Stomach smooth muscle (tissue), 2 donors: ENCODE results near the gene RASL12.
"Not testable (repeated sequence)": the region's sequence is repeated elsewhere in the genome, so short reads cannot be mapped to it uniquely, and the experiment has no call there.

Source experiments
- H3K27ac ChIP-seq: one replicate; pipeline ENCODE4 v1.7.0; 2013; ENCODE audit warnings: mild to moderate bottlenecking, low read length, inconsistent platforms
- H3K27me3 ChIP-seq, 2 donors: one replicate each; pipeline ENCODE4 v1.7.0; 2013; ENCODE audit warnings: low read length in 2 of 2; ENCODE audit not compliant: insufficient read depth in 2 of 2, control insufficient read depth in 1 of 2
- H3K36me3 ChIP-seq, 2 donors: one replicate each; pipeline ENCODE4 v1.7.0; 2013; ENCODE audit warnings: low read length in 2 of 2; ENCODE audit not compliant: control insufficient read depth in 2 of 2, insufficient read depth in 2 of 2
- H3K4me1 ChIP-seq: one replicate; pipeline ENCODE4 v1.7.0; 2013; ENCODE audit warnings: low read length; ENCODE audit not compliant: control insufficient read depth, insufficient read depth
- H3K4me3 ChIP-seq, 2 donors: one replicate each; pipeline ENCODE4 v1.7.0; 2013; ENCODE audit warnings: low read length in 2 of 2
- H3K9ac ChIP-seq, 2 donors: one replicate each; pipeline ENCODE4 v1.7.0; 2013; ENCODE audit warnings: low read length in 2 of 2, mild to moderate bottlenecking in 1 of 2
- H3K9me3 ChIP-seq, 2 donors: one replicate each; pipeline ENCODE4 v1.7.0; 2013; ENCODE audit warnings: low read length in 2 of 2; ENCODE audit not compliant: control insufficient read depth in 2 of 2
- donor health status: healthy.
- donor health status: Pancreatic carcinoma.

Gene RASL12

DNA sequence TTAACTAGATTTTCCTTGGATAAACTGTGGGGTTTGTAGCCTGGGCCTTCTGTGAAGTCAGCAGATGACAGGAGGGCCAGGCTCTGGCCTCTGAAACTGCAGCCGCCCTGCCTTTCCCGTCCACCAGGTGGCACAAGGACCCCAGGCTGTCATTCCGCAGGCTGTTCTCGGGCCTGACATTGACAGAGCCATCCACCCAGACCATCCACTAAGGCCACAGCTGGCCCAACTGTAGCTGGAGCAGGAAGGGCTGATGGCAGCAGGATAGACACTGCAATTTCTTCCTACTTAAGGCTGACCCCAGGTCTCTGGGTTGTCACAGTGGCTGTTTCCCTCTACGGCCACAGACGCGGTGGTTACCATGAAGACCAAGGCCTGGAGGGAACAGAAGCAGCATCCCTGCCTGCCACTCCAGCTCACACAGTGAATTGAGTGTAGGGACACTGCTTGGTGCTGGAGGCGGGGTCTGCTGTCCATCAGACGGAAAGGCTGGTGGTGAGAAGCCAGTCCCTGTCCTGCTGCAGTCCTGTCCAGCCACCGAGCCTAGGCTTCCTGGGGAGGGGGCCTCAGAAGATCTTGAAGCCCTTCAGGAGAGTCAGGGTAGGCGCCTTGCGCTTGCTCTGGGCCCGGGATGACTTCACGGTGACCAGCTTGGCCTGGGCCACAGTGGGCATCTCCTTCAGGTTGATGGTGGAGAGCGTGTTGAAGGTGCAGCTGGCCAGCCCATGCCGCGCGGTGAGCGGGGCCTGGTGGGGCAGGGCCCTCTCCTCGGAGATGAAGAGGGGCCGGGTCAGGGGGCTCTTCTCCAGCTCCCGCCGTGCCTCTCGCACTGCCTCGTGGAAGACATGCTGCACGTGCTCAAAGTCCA, 13.2 kb downstream of the RASL12 start:
- H3K4me3 ChIP-seq, result no peak overlapping the region
- peak overlapping the region in 1 of 2 donors; percentile 36 for H3K9ac ChIP-seq
- H3K27ac ChIP-seq, result peak overlapping the region; percentile 55
- peaks cover 0 to 12% of the 10 kb centered on the region in 2 donors for H3K36me3 ChIP-seq
- peaks cover 17% of the 10 kb centered on the region for H3K4me1 ChIP-seq
- no peaks in the 10 kb centered on the region for H3K9me3 ChIP-seq
- no peaks in the 10 kb centered on the region for H3K27me3 ChIP-seq

- Histone ChIP-seq H3K4me1 (peaks cover 21% of the 10 kb centered on the region), H3K9ac (no peak overlapping the region)
Observed at GRCh38 chr15:65052956-65053355, 14.8 kb downstream of the RASL12 start.

GRCh38 chr15:65051266-65051665, 16.5 kb downstream of the RASL12 start:
- Histone ChIP-seq H3K9me3 (no peaks in the 10 kb centered on the region), H3K9ac (no peak overlapping the region), H3K27me3 (no peaks in the 10 kb centered on the region), H3K4me1 (peaks cover 19% of the 10 kb centered on the region), H3K36me3 (peaks cover 0 to 4% of the 10 kb centered on the region in 2 donors), H3K4me3 (no peak overlapping the region), H3K27ac (no peak overlapping the region)

More at GRCh38 chr15:65052956-65053355, 14.8 kb downstream of the RASL12 start:
- H3K27ac ChIP-seq, result no peak overlapping the region
- H3K27me3 ChIP-seq, result no peaks in the 10 kb centered on the region
- peaks cover 0 to 6% of the 10 kb centered on the region in 2 donors for H3K36me3 ChIP-seq
- no peaks in the 10 kb centered on the region for H3K9me3 ChIP-seq
- H3K4me3 ChIP-seq, result no peak overlapping the region

GRCh38 chr15:65050270-65050669, 17.5 kb downstream of the RASL12 start:
- no peak overlapping the region for H3K27ac ChIP-seq
- H3K9me3 ChIP-seq, result no peaks in the 10 kb centered on the region

DNA sequence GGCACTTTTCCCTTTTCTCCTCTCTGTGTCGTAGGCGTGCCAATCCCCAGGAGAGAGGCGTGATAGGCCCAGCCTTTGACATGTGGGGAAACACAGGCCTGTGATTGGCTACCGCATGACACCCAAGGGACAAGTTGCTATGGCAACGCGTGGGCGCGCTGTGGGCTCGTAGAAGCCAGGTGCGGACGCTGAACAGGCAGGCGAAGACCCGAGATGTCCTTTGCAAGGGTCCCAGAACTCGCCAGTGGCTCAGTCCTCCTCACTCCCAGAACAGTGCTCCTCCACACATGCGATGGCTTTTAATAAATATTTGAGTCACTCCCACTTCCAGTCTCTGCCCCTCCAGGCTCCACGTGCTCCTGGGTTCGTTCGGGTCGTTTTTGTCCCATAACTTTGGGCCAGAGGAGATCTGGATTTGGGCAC, 18.4 kb downstream of the RASL12 start:
- Histone ChIP-seq H3K27me3 (no peaks in the 10 kb centered on the region), H3K27ac (peak overlapping the region; percentile 24), H3K36me3 (peaks cover 0 to 2% of the 10 kb centered on the region in 2 donors), H3K9ac (no peak overlapping the region), H3K4me1 (peaks cover 7% of the 10 kb centered on the region), H3K9me3 (no peaks in the 10 kb centered on the region), H3K4me3 (peak overlapping the region; percentile 34 to 69)

More at GRCh38 chr15:65050270-65050669, 17.5 kb downstream of the RASL12 start:
- H3K4me1 ChIP-seq, result peaks cover 16% of the 10 kb centered on the region
- H3K9ac ChIP-seq, result no peak overlapping the region
- no peaks in the 10 kb centered on the region for H3K27me3 ChIP-seq
- H3K4me3 ChIP-seq, result no peak overlapping the region
- peaks cover 0 to 3% of the 10 kb centered on the region in 2 donors for H3K36me3 ChIP-seq

- peaks cover 5% of the 10 kb centered on the region for H3K4me1 ChIP-seq
- peaks cover 0 to under 1% of the 10 kb centered on the region in 2 donors for H3K36me3 ChIP-seq
- no peaks in the 10 kb centered on the region for H3K9me3 ChIP-seq
- H3K27ac ChIP-seq, result no peak overlapping the region
- H3K27me3 ChIP-seq, result no peaks in the 10 kb centered on the region
- peak overlapping the region in 1 of 2 donors; percentile 30 for H3K9ac ChIP-seq
- no peak overlapping the region for H3K4me3 ChIP-seq
Observed at GRCh38 chr15:65048241-65048640, 19.6 kb downstream of the RASL12 start.

GRCh38 chr15:65044724-65045481, 22.9 kb downstream of the RASL12 start, which contains the start of gene SLC51B:
Gene SLC51B, plus strand, starts transcription at chr15:65045387. Its CDS starts 4,618 bp downstream, at chr15:65050005.
- Histone ChIP-seq H3K27me3 (no peaks in the 10 kb centered on the region), H3K4me3 (no peak within 1 kb of the TSS), H3K36me3 (no peaks in the 10 kb centered on the region), H3K9ac (no peak within 1 kb of the TSS), H3K27ac (no peak within 1 kb of the TSS), H3K9me3 (no peaks in the 10 kb centered on the region), H3K4me1 (peaks cover 9% of the 10 kb centered on the region)

- H3K27ac ChIP-seq, H3K9ac ChIP-seq, H3K9me3 ChIP-seq, H3K27me3 ChIP-seq, H3K4me3 ChIP-seq, H3K36me3 ChIP-seq, H3K4me1 ChIP-seq: not testable (repeated sequence)
Observed at GRCh38 chr15:65044218-65044617, 23.6 kb downstream of the RASL12 start.

DNA sequence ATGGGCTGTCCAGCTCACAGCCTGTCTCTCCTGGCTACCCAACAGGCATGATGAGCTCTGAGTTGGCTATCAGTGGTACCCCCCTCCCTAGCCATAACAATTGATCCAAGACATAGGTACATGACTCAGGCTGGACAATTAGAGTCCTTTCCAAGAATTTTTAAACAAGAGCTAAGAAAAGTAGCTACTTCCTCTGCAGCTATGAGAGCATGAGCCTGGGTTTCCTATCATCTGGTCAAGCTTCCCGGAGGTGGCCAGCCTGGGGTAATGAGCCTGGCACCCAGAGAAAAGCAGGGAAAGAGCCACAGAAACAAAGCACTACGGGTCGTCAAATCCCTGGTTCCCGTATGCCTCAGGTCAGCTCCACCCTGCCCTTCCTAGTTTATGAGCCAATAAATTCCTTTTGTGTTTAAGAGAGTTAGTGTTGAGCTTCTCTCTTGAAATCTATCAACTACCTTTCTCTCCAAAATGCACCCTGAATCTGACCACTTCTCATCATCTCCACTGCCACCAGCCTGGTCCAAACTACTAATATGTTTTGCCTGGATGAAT, 24.9 kb downstream of the RASL12 start:
- no peaks in the 10 kb centered on the region for H3K27me3 ChIP-seq
- H3K4me1 ChIP-seq, result peaks cover 6% of the 10 kb centered on the region
- H3K27ac ChIP-seq, result no peak overlapping the region
- no peaks in the 10 kb centered on the region for H3K9me3 ChIP-seq
- H3K4me3 ChIP-seq, result no peak overlapping the region
- no peaks in the 10 kb centered on the region for H3K36me3 ChIP-seq
- no peak overlapping the region for H3K9ac ChIP-seq

DNA sequence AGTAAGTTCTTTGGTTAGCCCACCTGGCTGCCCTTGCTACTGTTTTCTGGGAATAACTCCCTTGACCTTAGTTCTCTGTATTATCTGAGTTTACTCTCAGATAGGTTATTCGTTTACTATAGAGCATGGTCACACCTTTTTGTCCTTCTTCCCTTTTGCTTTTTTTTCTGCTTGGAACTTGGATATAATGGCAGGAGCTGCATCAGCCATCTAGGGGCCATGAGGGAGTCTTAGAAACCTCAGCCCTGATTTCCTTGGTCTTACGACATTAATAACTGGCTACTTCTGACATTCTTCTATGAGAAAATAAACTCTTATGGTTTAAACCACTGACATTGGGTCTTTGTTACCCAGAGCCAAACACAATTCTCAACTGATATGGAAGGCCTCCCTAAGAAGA, 26.0 kb downstream of the RASL12 start:
- Histone ChIP-seq H3K4me1 (peaks cover 6% of the 10 kb centered on the region), H3K27me3 (no peaks in the 10 kb centered on the region), H3K4me3 (no peak overlapping the region), H3K9me3 (no peaks in the 10 kb centered on the region), H3K36me3 (no peaks in the 10 kb centered on the region), H3K27ac (no peak overlapping the region), H3K9ac (no peak overlapping the region)
